ENCODE measurements around the gene KCNMB4. TPM values are rescaled to one million over a fixed set of nuclear protein-coding genes. Genes with fewer than 3 reads are reported as not detected.

KCNMB4 gene
- total and polyA plus RNA-seq, 4 experiments from 2014 or later, result 0.34 to 1.1 (median 0.58) TPM

GRCh38 chr12:70408004-70408790 lies 42.1 kb downstream of the KCNMB4 start:
- DNase-seq, result no peak
- CTCF ChIA-PET (ENCODE audit: partially characterized antibody), result no interaction called here
- no peak overlapping the region for H3K4me3 Mint-ChIP-seq
- POLR2A ChIA-PET (ENCODE audit: partially characterized antibody), result no interaction called here
- H3K9me3 ChIP-seq (ENCODE audit: control insufficient read depth in 1 of 2, low read length in 2 of 2), result no peaks in the 10 kb centered on the region
- H3K4me3 ChIP-seq (ENCODE audit: low read length in 2 of 2), result no peak overlapping the region
- no peaks in the 10 kb centered on the region for H3K4me1 Mint-ChIP-seq
- H3K36me3 Mint-ChIP-seq, result no peaks in the 10 kb centered on the region
- no peaks in the 10 kb centered on the region for H3K27me3 ChIP-seq (ENCODE audit: insufficient read depth, low read length)
- H3K27ac Mint-ChIP-seq, result no peak overlapping the region
- peaks cover 0 to 2% (median 0%) of the 10 kb centered on the region in 8 donors for H3K9me3 Mint-ChIP-seq
- no peaks in the 10 kb centered on the region for H3K27me3 Mint-ChIP-seq
- H3K27ac ChIP-seq (ENCODE audit: low read depth, low read length), result no peak overlapping the region
- no peaks in the 10 kb centered on the region for H3K36me3 ChIP-seq (ENCODE audit: insufficient read depth, low read length)
- intact Hi-C loops (cut with micrococcal nuclease), result no loop called here
- no peaks in the 10 kb centered on the region for H3K4me1 ChIP-seq (ENCODE audit: insufficient read depth, low read length)

GRCh38 chr12:70415987-70416386 lies 49.9 kb downstream of the KCNMB4 start:
- H3K27ac ChIP-seq (ENCODE audit: low read depth, low read length), result no peak overlapping the region
- H3K27me3 Mint-ChIP-seq, result peaks cover 0 to 3% of the 10 kb centered on the region in 2 donors
- no peak overlapping the region for H3K4me3 ChIP-seq (ENCODE audit: low read length in 2 of 2)
- no peaks in the 10 kb centered on the region for H3K27me3 ChIP-seq (ENCODE audit: insufficient read depth, low read length)
- no peaks in the 10 kb centered on the region for H3K9me3 ChIP-seq (ENCODE audit: control insufficient read depth in 1 of 2, low read length in 2 of 2)
- intact Hi-C loops (cut with micrococcal nuclease), result no loop called here
- H3K4me1 ChIP-seq (ENCODE audit: insufficient read depth, low read length), result no peaks in the 10 kb centered on the region
- no peak for DNase-seq
- no peaks in the 10 kb centered on the region for H3K36me3 Mint-ChIP-seq
- no peaks in the 10 kb centered on the region for H3K36me3 ChIP-seq (ENCODE audit: insufficient read depth, low read length)
- H3K27ac Mint-ChIP-seq, result no peak overlapping the region
- H3K4me3 Mint-ChIP-seq, result no peak overlapping the region
- H3K4me1 Mint-ChIP-seq, result peaks cover 0 to 5% (median under 1%) of the 10 kb centered on the region in 4 donors
- peaks cover 0 to 2% (median 0%) of the 10 kb centered on the region in 8 donors for H3K9me3 Mint-ChIP-seq
- ChIA-PET CTCF (ENCODE audit: partially characterized antibody) (no interaction called here), POLR2A (ENCODE audit: partially characterized antibody) (no interaction called here)

GRCh38 chr12:70417121-70417520 lies 51.0 kb downstream of the KCNMB4 start:
- ChIA-PET POLR2A (ENCODE audit: partially characterized antibody) (no interaction called here), CTCF (ENCODE audit: partially characterized antibody) (no interaction called here)
- no peak overlapping the region for H3K27ac ChIP-seq (ENCODE audit: low read depth, low read length)
- no peak overlapping the region for H3K27ac Mint-ChIP-seq
- no peaks in the 10 kb centered on the region for H3K9me3 Mint-ChIP-seq
- no peaks in the 10 kb centered on the region for H3K27me3 ChIP-seq (ENCODE audit: insufficient read depth, low read length)
- H3K4me3 Mint-ChIP-seq, result no peak overlapping the region
- no peaks in the 10 kb centered on the region for H3K9me3 ChIP-seq (ENCODE audit: control insufficient read depth in 1 of 2, low read length in 2 of 2)
- intact Hi-C loops (cut with micrococcal nuclease), result no loop called here
- H3K4me1 Mint-ChIP-seq, result peaks cover 0 to 5% (median under 1%) of the 10 kb centered on the region in 4 donors
- H3K36me3 Mint-ChIP-seq, result peaks cover 0 to 1% of the 10 kb centered on the region in 2 donors
- no peaks in the 10 kb centered on the region for H3K4me1 ChIP-seq (ENCODE audit: insufficient read depth, low read length)
- H3K4me3 ChIP-seq (ENCODE audit: low read length in 2 of 2), result no peak overlapping the region
- no peak for DNase-seq
- peaks cover 0 to 3% of the 10 kb centered on the region in 2 donors for H3K27me3 Mint-ChIP-seq
- no peaks in the 10 kb centered on the region for H3K36me3 ChIP-seq (ENCODE audit: insufficient read depth, low read length)

GRCh38 chr12:70418101-70418500 lies 52.0 kb downstream of the KCNMB4 start:
- peaks cover 0 to 3% of the 10 kb centered on the region in 2 donors for H3K27me3 Mint-ChIP-seq
- intact Hi-C loops (cut with micrococcal nuclease), result no loop called here
- no peak overlapping the region for H3K27ac Mint-ChIP-seq
- H3K36me3 ChIP-seq (ENCODE audit: insufficient read depth, low read length), result no peaks in the 10 kb centered on the region
- no peaks in the 10 kb centered on the region for H3K4me1 ChIP-seq (ENCODE audit: insufficient read depth, low read length)
- H3K4me3 ChIP-seq (ENCODE audit: low read length in 2 of 2), result no peak overlapping the region
- peaks cover 0 to 3% of the 10 kb centered on the region in 2 donors for H3K36me3 Mint-ChIP-seq
- H3K9me3 Mint-ChIP-seq, result no peaks in the 10 kb centered on the region
- no peaks in the 10 kb centered on the region for H3K9me3 ChIP-seq (ENCODE audit: control insufficient read depth in 1 of 2, low read length in 2 of 2)
- no peak overlapping the region for H3K27ac ChIP-seq (ENCODE audit: low read depth, low read length)
- no peaks in the 10 kb centered on the region for H3K27me3 ChIP-seq (ENCODE audit: insufficient read depth, low read length)
- CTCF ChIA-PET (ENCODE audit: partially characterized antibody), result no interaction called here
- POLR2A ChIA-PET (ENCODE audit: partially characterized antibody), result no interaction called here
- H3K4me1 Mint-ChIP-seq, result peaks cover 0 to 5% (median under 1%) of the 10 kb centered on the region in 4 donors
- H3K4me3 Mint-ChIP-seq, result no peak overlapping the region
- DNase-seq, result no peak

GRCh38 chr12:70422631-70423030 lies 56.5 kb downstream of the KCNMB4 start:
- Mint-ChIP-seq H3K27ac (no peak overlapping the region), H3K4me3 (no peak overlapping the region), H3K4me1 (no peaks in the 10 kb centered on the region), H3K9me3 (no peaks in the 10 kb centered on the region), H3K27me3 (peaks cover 0 to 2% of the 10 kb centered on the region in 2 donors), H3K36me3 (peaks cover 0 to 3% of the 10 kb centered on the region in 2 donors)
- no peak for DNase-seq
- intact Hi-C loops (cut with micrococcal nuclease), result no loop called here
- no peaks in the 10 kb centered on the region for H3K4me1 ChIP-seq (ENCODE audit: insufficient read depth, low read length)
- CTCF ChIA-PET (ENCODE audit: partially characterized antibody), result no interaction called here
- no peak overlapping the region for H3K4me3 ChIP-seq (ENCODE audit: low read length in 2 of 2)
- POLR2A ChIA-PET (ENCODE audit: partially characterized antibody), result no interaction called here
- H3K27ac ChIP-seq (ENCODE audit: low read depth, low read length), result no peak overlapping the region
- no peaks in the 10 kb centered on the region for H3K9me3 ChIP-seq (ENCODE audit: control insufficient read depth in 1 of 2, low read length in 2 of 2)
- no peaks in the 10 kb centered on the region for H3K36me3 ChIP-seq (ENCODE audit: insufficient read depth, low read length)
- no peaks in the 10 kb centered on the region for H3K27me3 ChIP-seq (ENCODE audit: insufficient read depth, low read length)

GRCh38 chr12:70426620-70427019 lies 60.5 kb downstream of the KCNMB4 start:
- no peak for DNase-seq
- H3K36me3 ChIP-seq (ENCODE audit: insufficient read depth, low read length), result no peaks in the 10 kb centered on the region
- no peaks in the 10 kb centered on the region for H3K4me1 ChIP-seq (ENCODE audit: insufficient read depth, low read length)
- H3K27ac Mint-ChIP-seq, result no peak overlapping the region
- no peaks in the 10 kb centered on the region for H3K9me3 ChIP-seq (ENCODE audit: control insufficient read depth in 1 of 2, low read length in 2 of 2)
- intact Hi-C loops (cut with micrococcal nuclease), result no loop called here
- CTCF ChIA-PET (ENCODE audit: partially characterized antibody), result no interaction called here
- no peaks in the 10 kb centered on the region for H3K27me3 ChIP-seq (ENCODE audit: insufficient read depth, low read length)
- no peaks in the 10 kb centered on the region for H3K9me3 Mint-ChIP-seq
- no peaks in the 10 kb centered on the region for H3K4me1 Mint-ChIP-seq
- no peak overlapping the region for H3K4me3 ChIP-seq (ENCODE audit: low read length in 2 of 2)
- H3K27me3 Mint-ChIP-seq, result no peaks in the 10 kb centered on the region
- peaks cover 0 to 3% of the 10 kb centered on the region in 2 donors for H3K36me3 Mint-ChIP-seq
- no peak overlapping the region for H3K27ac ChIP-seq (ENCODE audit: low read depth, low read length)
- POLR2A ChIA-PET (ENCODE audit: partially characterized antibody), result no interaction called here
- no peak overlapping the region for H3K4me3 Mint-ChIP-seq

- ChIA-PET POLR2A (ENCODE audit: partially characterized antibody) (no interaction called here), CTCF (ENCODE audit: partially characterized antibody) (no interaction called here)
- H3K27ac ChIP-seq (ENCODE audit: low read depth, low read length), result no peak overlapping the region
- no peaks in the 10 kb centered on the region for H3K4me1 ChIP-seq (ENCODE audit: insufficient read depth, low read length)
- H3K27me3 ChIP-seq (ENCODE audit: insufficient read depth, low read length), result no peaks in the 10 kb centered on the region
- Mint-ChIP-seq H3K27ac (no peak overlapping the region), H3K4me3 (no peak overlapping the region), H3K9me3 (no peaks in the 10 kb centered on the region), H3K4me1 (no peaks in the 10 kb centered on the region), H3K27me3 (no peaks in the 10 kb centered on the region), H3K36me3 (no peaks in the 10 kb centered on the region)
- no peak overlapping the region for H3K4me3 ChIP-seq (ENCODE audit: low read length in 2 of 2)
- intact Hi-C loops (cut with micrococcal nuclease), result no loop called here
- no peaks in the 10 kb centered on the region for H3K9me3 ChIP-seq (ENCODE audit: control insufficient read depth in 1 of 2, low read length in 2 of 2)
- DNase-seq, result no peak
- no peaks in the 10 kb centered on the region for H3K36me3 ChIP-seq (ENCODE audit: insufficient read depth, low read length)
These were observed 61.5 kb downstream of the KCNMB4 start for GRCh38 chr12:70427611-70428010.
